GM21723 (cell line): Measurements from ENCODE around the gene MRPL46.
A peak's percentile ranks its signal among the peaks of the same experiment; 100 is the strongest.
"Not testable (repeated sequence)": the region's sequence is repeated elsewhere in the genome, so short reads cannot be mapped to it uniquely, and the experiment has no call there.

Experiments used
- ATAC-seq: cut with Tn5 transposase; IDR thresholded peaks from one replicate; pipeline ENCODE4 v1.9.1; 2021; ENCODE audit warnings: mild to moderate bottlenecking, moderate library complexity; ENCODE audit not compliant: unreplicated experiment

MRPL46 gene

DNA sequence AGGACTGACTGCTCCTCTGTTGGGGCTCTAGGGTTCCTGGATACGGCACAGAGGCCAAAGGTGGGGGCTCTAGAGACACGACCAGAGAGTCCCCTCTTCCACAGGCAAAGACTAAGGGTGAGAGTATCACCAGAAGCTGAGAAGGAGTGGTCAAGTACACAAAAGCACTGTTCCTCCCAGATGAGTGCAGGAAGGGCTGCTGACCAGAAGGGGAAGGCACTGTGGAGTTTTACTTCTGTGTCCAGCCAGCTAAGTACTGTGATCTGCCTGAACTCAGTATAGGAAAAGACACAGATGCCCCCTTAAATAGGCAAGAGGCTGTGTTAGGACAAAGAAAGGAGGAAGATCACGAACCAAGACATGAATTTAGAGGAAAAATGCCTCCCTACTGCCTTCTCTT lies 12.0 kb upstream of the MRPL46 start:
- no peak for ATAC-seq

- no peak for ATAC-seq
Measured at GRCh38 chr15:88477904-88478303, 10.7 kb upstream of the MRPL46 start.

DNA sequence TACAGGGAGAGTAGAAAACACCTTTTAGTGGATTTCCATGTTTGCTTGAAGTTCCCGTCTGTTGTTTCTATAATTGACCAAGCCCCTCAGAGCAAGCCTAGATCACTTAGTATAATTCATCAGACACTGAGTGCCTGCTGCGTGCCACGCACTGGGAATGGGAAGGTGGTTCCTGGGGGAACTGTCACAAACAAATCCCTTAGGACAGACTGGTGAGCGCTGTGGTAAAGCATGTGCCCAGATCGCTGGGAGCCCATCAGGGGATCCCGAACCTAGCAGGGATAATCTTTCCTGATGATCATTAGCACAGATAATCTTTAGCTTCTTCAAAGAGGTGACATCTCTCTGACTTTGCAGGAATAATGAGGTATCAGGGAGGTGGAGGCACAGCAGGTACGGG lies 9.9 kb upstream of the MRPL46 start:
- ATAC-seq = no peak

DNA sequence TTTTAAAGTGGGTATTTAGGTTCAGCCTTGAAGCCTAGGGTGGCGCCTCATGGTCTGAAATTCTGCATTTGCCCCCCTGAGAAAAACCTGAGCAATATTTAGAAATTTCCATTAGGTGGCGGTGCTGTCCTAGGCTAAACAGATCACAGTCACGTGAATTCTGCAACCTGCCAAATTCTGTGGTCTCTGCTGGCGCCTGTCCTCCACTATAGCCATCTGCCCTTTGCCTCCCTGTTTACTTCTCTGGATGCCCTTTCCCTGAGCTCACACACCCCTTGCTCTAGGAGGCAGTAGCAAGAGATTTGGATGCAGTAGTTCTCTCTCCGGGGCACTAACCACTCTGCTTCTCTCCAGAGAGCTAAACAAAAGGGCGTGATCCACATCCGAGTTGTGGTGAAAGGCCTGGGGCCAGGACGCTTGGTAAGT lies 9.5 kb upstream of the MRPL46 start:
- ATAC-seq = no peak

GRCh38 chr15:88473661-88474293 lies 6.6 kb upstream of the MRPL46 start:
- ATAC-seq = not testable (repeated sequence)

DNA sequence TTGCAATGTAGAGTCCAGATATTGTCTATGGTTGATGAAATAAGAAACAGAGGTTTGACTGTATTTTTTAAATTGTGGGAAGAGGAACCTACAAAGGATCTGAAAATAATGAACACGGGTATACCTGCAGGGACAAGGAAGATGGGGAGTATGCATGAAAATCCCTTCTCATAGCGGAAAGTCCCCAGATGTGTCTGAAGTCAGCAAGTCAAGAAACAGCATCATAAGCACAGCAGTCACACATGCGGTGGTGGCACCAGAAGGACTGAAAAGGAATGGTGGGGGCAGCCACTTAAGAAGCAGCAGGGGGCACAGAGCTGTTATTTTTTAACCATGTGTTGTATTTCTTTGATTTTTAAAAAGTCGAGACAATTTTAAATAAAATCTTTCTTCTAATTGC lies 5.0 kb upstream of the MRPL46 start:
- no peak for ATAC-seq

DNA sequence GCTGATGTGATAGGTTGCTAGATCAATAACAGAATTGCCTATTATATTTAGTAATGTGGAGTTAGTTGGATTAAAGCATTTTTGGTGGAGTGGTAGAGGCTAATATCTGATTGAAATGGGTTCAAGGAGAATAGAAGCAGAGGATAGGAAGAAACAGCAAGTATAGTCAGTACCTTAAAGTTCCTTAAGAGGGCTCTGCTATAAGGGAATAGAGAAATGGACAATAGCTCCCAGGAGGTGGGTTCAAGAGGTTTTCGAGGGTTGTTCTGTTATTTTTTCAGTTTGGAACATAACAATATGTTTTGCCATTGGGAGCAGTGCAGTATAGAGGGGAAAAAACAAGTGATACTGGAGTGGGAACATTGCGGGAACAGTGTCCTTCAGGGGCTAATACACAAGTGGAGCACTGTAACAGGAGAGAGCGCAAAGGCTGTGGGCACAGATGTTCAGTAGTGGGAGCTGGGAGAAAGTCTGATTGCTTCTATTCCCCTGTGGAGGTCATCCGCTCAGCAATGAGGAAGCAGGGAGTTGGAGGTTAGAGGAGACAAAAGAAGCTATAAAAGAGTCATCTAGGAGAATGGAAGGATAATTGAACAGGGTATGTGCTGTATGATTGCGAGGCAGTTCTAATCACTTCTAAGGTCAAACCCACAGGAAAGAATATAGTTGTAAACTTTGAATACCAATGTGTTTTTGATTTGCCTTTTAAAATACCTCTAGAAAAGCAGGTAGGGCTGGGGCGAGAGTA lies 3.6 kb upstream of the MRPL46 start:
- ATAC-seq = no peak

- ATAC-seq = no peak
Measured at GRCh38 chr15:88469321-88469720, 2.1 kb upstream of the MRPL46 start.

DNA sequence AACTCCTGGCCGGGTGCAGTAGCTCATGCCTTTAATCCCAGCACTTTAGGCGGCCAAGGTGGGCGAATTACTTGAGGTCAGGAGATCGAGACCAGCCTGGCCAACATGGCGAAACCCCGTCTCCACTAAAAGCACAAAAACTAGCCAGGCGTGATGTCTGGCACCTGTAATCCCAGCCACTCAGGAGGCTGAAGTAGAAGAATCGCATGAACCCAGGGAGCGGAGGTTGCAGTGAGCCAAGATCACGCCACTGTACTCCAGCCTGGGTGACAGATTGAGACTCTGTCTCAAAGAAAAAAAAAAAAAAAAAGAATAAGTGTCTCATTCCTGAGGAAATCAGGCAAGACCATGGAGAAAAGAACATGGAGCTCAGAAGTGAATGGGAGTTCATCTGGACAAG lies 1.5 kb upstream of the MRPL46 start:
- ATAC-seq = not testable (repeated sequence)

DNA sequence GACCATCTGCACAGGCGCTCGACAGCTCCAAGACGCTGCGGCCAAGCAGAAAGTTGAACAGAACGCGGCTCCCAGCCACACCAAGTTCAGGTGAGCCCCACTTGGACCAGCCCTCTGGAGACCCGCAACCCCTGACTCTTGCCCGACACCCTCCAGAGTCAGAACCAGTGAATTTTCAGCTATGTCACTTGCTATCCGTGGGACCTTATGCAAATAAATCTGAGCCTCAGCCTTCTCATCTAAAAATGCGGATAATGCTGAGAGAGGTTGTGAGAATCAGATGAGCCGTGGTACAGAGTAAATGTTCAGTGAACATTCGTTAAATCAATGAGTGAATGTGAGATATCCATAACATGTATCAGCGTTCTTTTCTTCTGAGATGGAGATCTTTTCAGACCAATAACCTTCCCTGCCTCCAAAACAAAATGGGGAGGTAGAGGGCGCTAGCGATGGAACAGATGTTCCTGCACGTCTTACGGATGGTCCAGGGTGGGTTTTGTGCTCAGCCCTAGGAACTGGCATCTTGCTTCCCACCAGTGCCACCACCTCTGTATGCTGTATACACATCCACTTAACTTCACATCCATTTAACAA lies 844 bp upstream of the MRPL46 start:
- peak; percentile 20 for ATAC-seq

GRCh38 chr15:88465633-88466224 lies 1.5 kb downstream of the MRPL46 start:
- ATAC-seq = no peak

DNA sequence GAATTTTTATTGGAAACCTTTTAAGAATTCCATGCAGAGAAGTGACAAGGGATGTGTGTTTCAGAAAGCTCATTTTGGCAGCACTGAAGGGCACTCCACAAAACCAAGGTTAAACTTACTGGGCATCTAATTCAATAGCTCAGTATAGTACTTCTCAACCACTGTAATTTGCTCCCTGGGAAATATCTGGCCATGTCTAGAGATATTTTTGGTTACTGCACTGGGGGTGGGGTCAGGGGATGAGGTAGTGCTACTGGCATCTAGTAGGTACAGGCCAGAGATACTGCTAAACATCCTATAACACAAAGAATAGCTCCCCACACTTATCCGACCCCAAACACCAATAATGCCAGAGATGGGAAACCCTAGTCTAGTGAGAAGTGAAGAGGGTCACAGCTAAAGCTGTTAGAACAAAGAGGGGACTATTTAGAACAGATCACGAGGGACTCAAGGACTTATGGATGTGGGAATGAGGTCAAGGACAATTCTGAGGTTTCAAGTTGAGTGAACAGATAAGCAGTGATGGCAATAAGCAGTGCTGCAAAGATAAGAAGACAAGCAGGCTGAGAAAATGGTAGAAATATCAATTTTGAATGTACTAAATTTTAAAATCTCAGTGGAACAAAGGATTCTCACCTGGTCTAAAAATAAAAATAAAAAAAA lies 3.2 kb downstream of the MRPL46 start:
- no peak for ATAC-seq

GRCh38 chr15:88456733-88457132 lies 10.5 kb downstream of the MRPL46 start:
- ATAC-seq = no peak

DNA sequence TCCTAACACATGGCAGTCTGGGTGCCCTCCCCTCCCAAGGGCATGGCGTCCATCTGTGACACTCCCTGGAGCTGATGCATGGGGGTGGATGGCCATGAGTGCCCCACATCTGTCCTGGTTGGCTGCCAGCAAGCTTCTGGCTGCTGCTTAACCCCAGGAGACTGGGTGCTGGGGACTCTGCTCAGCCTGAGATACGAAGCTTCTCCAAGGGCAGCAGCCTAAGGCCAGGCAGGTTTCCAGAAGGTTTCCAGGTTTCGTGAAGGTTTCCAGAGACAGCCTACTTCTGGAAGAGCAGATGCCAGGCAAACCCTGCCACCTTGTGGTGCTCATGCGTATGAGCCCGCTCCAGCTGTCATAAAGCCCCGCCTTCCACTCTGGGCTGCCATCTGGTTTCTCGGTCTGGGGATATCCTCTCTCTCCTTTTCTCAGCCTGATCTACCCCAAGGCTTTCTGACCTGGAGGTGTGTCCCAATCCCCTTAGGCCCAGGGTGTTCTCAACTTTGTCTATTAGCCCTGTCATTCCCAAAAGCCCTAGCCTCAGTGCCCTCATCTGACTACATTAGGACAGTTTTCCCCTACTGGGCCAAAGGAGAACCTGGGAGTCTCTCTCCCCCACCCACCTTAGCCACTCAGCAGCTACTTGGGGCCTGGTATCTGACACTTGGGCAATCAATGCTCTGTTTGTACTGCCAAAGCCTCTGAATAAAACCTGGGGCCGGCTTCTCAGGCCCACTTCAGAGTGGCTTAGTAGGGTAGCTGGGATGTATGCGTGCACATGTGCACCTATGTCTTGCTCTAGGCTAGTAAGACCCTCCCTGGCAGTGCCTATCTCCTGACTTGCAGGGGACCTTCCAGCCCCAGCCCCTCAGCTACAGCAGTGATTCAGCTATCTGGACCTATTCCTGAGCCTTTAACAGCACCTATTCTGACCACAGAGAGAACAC lies 12.0 kb downstream of the MRPL46 start:
- peak; percentile 85 for ATAC-seq

DNA sequence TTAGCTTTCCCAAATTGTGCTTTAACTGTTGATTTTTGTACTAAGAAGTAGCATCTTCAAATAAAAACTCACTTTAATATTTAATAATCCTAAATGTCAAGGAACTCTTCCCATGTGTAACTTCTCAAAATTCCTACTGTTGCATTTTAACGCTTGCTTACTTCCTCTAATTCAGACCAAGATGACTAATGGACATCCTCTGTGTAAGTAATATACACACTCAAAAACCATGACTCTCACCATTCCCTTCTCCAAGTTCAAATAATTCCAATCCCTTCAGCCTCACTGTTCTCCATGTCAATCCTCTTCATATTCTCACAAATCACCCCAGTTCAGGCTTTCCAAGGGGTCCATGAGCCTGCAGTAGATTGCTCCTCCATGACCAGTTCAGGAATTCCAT lies 13.0 kb downstream of the MRPL46 start:
- no peak for ATAC-seq

GRCh38 chr15:88453651-88454050 lies 13.5 kb downstream of the MRPL46 start:
- no peak for ATAC-seq

DNA sequence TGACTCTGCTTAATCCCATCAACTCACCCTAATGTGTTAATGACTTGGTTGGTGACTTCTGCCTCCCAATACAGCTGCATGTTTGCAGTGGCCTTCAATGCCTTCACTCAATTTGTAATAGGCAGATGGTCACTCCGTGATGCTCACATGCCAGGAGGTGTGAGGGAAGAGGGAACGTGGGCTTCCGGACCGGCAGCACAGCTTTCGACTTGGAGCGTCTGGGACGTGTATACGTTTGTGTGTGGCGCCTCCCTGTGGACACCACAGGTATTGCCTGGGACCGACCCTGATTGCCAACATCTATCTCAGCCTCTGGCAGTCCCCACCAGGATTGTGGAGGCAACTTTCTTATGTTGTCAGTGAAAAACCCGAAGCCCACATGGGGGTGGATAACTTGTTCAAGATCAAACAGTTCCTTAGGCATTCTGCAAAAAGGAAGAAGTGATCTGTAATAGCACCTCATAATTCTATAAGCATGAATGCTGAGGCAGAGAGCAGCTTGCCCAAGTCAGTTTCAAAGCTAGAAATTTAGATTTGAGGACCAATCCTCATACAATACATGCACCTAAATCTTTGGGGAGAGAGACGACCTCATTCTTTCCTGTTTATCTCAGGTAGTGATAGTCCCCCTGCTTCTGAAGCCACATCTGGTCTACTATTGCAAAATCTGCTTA lies 16.9 kb downstream of the MRPL46 start:
- peak; percentile 75 for ATAC-seq

DNA sequence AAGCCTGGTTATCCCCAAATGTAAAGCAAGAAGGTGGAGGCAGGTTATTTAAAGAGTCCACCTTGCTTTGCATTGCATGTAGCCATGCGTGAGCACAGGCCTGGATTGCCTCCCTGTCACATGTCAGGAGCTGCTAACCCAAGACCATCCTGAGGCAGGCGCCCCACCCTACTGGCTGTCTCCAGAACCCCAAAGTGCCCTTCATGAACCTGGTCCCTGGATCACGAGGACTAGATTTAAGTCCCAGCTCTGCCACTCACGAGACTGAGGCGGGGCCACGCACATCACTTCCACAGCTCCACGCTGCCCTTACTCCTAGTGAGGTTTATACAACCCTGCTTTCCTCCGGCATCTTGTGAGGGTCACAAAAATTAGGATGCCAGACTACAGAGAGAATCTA lies 17.6 kb downstream of the MRPL46 start:
- no peak for ATAC-seq

DNA sequence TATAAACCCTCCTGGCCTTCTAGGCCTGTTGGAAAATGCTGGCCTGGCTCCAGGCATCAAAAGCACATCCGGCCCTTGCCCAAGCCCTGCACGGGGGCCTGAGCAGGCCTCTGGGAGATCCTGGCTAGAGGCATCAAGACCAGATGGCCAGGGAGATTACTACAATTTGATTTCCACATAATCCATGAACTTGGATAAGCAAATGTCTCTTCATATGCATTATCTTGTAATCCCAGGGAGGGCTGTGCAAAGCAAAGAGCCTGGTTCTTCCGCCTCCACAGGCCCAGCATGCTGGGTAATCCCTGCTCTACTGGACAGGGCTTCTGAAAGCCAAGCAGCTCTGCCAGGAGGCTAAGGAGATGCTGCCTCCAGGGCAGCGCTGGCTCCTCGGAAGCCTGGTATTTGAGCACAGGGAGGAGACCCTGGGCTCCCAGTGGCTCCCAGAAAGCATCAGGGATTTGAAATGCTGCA lies 18.2 kb downstream of the MRPL46 start:
- no peak for ATAC-seq

DNA sequence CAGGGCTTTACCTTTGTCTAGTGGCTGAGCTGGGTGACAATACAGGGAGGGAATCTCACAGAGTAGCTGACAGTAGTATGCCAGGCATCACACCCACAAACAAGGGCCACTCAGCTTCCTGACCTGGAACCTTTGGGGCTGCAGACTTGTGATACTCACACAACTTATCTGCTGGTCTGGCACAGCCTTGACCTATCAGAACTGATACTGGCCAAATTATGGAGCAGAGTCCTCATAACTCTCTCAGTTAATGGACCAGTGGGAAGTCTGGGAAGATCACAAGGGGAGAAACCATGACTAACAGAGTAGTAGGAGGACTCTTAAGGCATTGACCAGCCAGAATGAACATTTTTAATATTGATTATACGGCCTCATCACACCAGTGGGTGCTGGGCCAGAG lies 19.4 kb downstream of the MRPL46 start:
- no peak for ATAC-seq
